ENCODE results near the gene EBP.

EBP gene

GRCh38 chrX:48521353-48522243 is at the start of gene EBP:
Gene EBP, plus strand, starts transcription at chrX:48521808. Its CDS starts 1,964 bp downstream, at chrX:48523772.
- DNase-seq (ENCODE audit: low spot score) = peak; percentile 96

- DNase-seq (ENCODE audit: low spot score) = no peak
Measured at GRCh38 chrX:48472225-48472624, 49.4 kb upstream of the EBP start.

- no peak for DNase-seq (ENCODE audit: low spot score)
Measured at GRCh38 chrX:48472851-48473703, 48.5 kb upstream of the EBP start.

GRCh38 chrX:48473704-48473990 is 48.0 kb upstream of the EBP start:
- DNase-seq (ENCODE audit: low spot score) = no peak

GRCh38 chrX:48474127-48474526 is 47.5 kb upstream of the EBP start:
- DNase-seq (ENCODE audit: low spot score) = no peak

GRCh38 chrX:48474581-48474980 is 47.0 kb upstream of the EBP start:
- no peak for DNase-seq (ENCODE audit: low spot score)

- no peak for DNase-seq (ENCODE audit: low spot score)
Measured at GRCh38 chrX:48475296-48475695, 46.3 kb upstream of the EBP start.

GRCh38 chrX:48475774-48476577 is 45.6 kb upstream of the EBP start, which contains the start of gene FTSJ1:
Gene FTSJ1, plus strand, starts transcription at chrX:48476199. Its CDS starts 1,849 bp downstream, at chrX:48478048.
- peak; percentile 92 for DNase-seq (ENCODE audit: low spot score)

- no peak for DNase-seq (ENCODE audit: low spot score)
Measured at GRCh38 chrX:48476919-48477318, 44.7 kb upstream of the EBP start.

GRCh38 chrX:48477960-48478755 is 43.5 kb upstream of the EBP start:
- DNase-seq (ENCODE audit: low spot score) = no peak

- no peak for DNase-seq (ENCODE audit: low spot score)
Measured at GRCh38 chrX:48478806-48479205, 42.8 kb upstream of the EBP start.

GRCh38 chrX:48480142-48480541 is 41.5 kb upstream of the EBP start:
- DNase-seq (ENCODE audit: low spot score) = no peak

- no peak for DNase-seq (ENCODE audit: low spot score)
Measured at GRCh38 chrX:48480583-48480982, 41.0 kb upstream of the EBP start.

- DNase-seq (ENCODE audit: low spot score) = no peak
Measured at GRCh38 chrX:48482526-48482925, 39.1 kb upstream of the EBP start.

- DNase-seq (ENCODE audit: low spot score) = no peak
Measured at GRCh38 chrX:48487362-48487798, 34.2 kb upstream of the EBP start.

- DNase-seq (ENCODE audit: low spot score) = no peak
Measured at GRCh38 chrX:48488034-48488433, 33.6 kb upstream of the EBP start.

- DNase-seq (ENCODE audit: low spot score) = no peak
Measured at GRCh38 chrX:48489296-48489695, 32.3 kb upstream of the EBP start.

GRCh38 chrX:48489892-48490291 is 31.7 kb upstream of the EBP start:
- no peak for DNase-seq (ENCODE audit: low spot score)

- no peak for DNase-seq (ENCODE audit: low spot score)
Measured at GRCh38 chrX:48490661-48491060, 30.9 kb upstream of the EBP start.

- DNase-seq (ENCODE audit: low spot score) = no peak
Measured at GRCh38 chrX:48491809-48492208, 29.8 kb upstream of the EBP start.

- DNase-seq (ENCODE audit: low spot score) = no peak
Measured at GRCh38 chrX:48492293-48492910, 29.2 kb upstream of the EBP start.
